ENCODE data around the gene SRRM2. TPM values are rescaled to one million over a fixed set of nuclear protein-coding genes. Genes with fewer than 3 reads are reported as not detected.

SRRM2 gene
- total and polyA plus RNA-seq, 9 of the 15 experiments (the other 6 are each of a cell fraction or from before 2014, with no cell fraction given): 26.7 to 563 (median 81.1) TPM

DNA sequence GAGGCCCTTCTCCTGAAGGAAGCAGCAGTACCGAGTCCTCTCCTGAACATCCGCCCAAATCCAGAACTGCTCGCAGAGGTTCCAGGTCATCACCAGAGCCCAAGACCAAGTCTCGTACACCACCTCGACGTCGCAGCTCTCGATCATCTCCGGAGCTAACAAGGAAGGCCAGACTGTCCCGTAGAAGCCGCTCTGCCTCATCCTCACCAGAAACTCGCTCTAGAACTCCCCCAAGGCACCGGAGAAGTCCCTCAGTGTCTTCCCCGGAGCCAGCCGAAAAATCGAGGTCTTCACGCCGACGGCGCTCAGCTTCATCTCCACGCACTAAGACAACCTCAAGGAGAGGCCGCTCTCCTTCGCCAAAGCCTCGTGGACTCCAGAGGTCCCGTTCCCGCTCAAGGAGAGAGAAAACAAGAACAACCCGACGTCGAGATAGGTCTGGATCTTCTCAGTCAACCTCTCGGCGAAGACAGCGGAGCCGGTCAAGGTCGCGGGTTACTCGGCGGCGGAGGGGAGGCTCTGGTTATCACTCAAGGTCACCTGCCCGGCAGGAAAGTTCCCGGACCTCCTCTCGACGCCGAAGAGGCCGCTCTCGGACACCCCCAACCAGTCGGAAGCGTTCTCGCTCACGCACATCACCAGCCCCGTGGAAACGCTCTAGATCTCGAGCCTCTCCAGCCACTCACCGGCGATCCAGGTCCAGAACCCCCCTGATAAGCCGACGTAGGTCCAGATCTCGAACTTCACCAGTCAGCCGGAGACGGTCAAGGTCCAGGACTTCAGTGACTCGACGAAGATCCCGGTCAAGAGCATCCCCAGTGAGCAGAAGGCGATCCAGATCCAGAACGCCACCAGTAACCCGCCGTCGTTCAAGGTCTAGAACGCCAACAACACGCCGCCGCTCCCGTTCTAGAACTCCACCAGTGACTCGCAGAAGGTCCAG is 13.3 kb downstream of the SRRM2 start (continued):
- TF ChIP-seq, protein P1, sequence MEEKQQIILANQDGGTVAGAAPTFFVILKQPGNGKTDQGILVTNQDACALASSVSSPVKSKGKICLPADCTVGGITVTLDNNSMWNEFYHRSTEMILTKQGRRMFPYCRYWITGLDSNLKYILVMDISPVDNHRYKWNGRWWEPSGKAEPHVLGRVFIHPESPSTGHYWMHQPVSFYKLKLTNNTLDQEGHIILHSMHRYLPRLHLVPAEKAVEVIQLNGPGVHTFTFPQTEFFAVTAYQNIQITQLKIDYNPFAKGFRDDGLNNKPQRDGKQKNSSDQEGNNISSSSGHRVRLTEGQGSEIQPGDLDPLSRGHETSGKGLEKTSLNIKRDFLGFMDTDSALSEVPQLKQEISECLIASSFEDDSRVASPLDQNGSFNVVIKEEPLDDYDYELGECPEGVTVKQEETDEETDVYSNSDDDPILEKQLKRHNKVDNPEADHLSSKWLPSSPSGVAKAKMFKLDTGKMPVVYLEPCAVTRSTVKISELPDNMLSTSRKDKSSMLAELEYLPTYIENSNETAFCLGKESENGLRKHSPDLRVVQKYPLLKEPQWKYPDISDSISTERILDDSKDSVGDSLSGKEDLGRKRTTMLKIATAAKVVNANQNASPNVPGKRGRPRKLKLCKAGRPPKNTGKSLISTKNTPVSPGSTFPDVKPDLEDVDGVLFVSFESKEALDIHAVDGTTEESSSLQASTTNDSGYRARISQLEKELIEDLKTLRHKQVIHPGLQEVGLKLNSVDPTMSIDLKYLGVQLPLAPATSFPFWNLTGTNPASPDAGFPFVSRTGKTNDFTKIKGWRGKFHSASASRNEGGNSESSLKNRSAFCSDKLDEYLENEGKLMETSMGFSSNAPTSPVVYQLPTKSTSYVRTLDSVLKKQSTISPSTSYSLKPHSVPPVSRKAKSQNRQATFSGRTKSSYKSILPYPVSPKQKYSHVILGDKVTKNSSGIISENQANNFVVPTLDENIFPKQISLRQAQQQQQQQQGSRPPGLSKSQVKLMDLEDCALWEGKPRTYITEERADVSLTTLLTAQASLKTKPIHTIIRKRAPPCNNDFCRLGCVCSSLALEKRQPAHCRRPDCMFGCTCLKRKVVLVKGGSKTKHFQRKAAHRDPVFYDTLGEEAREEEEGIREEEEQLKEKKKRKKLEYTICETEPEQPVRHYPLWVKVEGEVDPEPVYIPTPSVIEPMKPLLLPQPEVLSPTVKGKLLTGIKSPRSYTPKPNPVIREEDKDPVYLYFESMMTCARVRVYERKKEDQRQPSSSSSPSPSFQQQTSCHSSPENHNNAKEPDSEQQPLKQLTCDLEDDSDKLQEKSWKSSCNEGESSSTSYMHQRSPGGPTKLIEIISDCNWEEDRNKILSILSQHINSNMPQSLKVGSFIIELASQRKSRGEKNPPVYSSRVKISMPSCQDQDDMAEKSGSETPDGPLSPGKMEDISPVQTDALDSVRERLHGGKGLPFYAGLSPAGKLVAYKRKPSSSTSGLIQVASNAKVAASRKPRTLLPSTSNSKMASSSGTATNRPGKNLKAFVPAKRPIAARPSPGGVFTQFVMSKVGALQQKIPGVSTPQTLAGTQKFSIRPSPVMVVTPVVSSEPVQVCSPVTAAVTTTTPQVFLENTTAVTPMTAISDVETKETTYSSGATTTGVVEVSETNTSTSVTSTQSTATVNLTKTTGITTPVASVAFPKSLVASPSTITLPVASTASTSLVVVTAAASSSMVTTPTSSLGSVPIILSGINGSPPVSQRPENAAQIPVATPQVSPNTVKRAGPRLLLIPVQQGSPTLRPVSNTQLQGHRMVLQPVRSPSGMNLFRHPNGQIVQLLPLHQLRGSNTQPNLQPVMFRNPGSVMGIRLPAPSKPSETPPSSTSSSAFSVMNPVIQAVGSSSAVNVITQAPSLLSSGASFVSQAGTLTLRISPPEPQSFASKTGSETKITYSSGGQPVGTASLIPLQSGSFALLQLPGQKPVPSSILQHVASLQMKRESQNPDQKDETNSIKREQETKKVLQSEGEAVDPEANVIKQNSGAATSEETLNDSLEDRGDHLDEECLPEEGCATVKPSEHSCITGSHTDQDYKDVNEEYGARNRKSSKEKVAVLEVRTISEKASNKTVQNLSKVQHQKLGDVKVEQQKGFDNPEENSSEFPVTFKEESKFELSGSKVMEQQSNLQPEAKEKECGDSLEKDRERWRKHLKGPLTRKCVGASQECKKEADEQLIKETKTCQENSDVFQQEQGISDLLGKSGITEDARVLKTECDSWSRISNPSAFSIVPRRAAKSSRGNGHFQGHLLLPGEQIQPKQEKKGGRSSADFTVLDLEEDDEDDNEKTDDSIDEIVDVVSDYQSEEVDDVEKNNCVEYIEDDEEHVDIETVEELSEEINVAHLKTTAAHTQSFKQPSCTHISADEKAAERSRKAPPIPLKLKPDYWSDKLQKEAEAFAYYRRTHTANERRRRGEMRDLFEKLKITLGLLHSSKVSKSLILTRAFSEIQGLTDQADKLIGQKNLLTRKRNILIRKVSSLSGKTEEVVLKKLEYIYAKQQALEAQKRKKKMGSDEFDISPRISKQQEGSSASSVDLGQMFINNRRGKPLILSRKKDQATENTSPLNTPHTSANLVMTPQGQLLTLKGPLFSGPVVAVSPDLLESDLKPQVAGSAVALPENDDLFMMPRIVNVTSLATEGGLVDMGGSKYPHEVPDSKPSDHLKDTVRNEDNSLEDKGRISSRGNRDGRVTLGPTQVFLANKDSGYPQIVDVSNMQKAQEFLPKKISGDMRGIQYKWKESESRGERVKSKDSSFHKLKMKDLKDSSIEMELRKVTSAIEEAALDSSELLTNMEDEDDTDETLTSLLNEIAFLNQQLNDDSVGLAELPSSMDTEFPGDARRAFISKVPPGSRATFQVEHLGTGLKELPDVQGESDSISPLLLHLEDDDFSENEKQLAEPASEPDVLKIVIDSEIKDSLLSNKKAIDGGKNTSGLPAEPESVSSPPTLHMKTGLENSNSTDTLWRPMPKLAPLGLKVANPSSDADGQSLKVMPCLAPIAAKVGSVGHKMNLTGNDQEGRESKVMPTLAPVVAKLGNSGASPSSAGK (IDR thresholded peaks at IDR 0.05): peak; percentile 12; the same call in 1 of the 2 replicates
- peak; percentile 33 for TF ChIP-seq POLR2B (IDR thresholded peaks at IDR 0.05; ENCODE audit: low read depth, partially characterized antibody)
- TF ChIP-seq POLR2A (conservative IDR thresholded peaks at IDR 0.05): peak; percentile 31; the same call in 1 of the 2 replicates
- no peak for TF ChIP-seq RNF2 (IDR thresholded peaks at IDR 0.05)
- no peak for TF ChIP-seq NRF1 (conservative IDR thresholded peaks at IDR 0.05 in 1 of 2, IDR thresholded peaks at IDR 0.05 in 1 of 2)
- TF ChIP-seq, protein P2, sequence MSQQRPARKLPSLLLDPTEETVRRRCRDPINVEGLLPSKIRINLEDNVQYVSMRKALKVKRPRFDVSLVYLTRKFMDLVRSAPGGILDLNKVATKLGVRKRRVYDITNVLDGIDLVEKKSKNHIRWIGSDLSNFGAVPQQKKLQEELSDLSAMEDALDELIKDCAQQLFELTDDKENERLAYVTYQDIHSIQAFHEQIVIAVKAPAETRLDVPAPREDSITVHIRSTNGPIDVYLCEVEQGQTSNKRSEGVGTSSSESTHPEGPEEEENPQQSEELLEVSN (IDR thresholded peaks at IDR 0.05; ENCODE audit: borderline replicate concordance in 1 of 2, extremely low read depth in 1 of 2, insufficient read depth in 1 of 2, insufficient read length in 1 of 2, low read depth in 1 of 2, low read length in 1 of 2, poor library complexity in 1 of 2, severe bottlenecking in 1 of 2): peak; percentile 7 to 47
- TF ChIP-seq ZNF75A (CRISPR knock-in tag; IDR thresholded peaks at IDR 0.05): no peak
- no peak for TF ChIP-seq MYBL2 (IDR thresholded peaks at IDR 0.05; ENCODE audit: low read depth)
- no peak for TF ChIP-seq MYBL2 (CRISPR knock-in tag; IDR thresholded peaks at IDR 0.05; ENCODE audit: borderline replicate concordance)
- TF ChIP-seq POLR2G (IDR thresholded peaks at IDR 0.05; ENCODE audit: low read depth, low read length): peak; percentile 75
- TF ChIP-seq MEIS2 (IDR thresholded peaks at IDR 0.05; ENCODE audit: partially characterized antibody): peak; percentile 14
- peak; percentile 65 for TF ChIP-seq RBFOX2 (IDR thresholded peaks at IDR 0.05; ENCODE audit: low read depth, low read length)
- TF ChIP-seq THRAP3 (IDR thresholded peaks at IDR 0.05; ENCODE audit: borderline replicate concordance): peak; percentile 40; the same call in 1 of the 2 replicates
